T-helper 17 cell (primary cell): Measurements from ENCODE around the gene TMEM198. TPM values are rescaled to one million over a fixed set of nuclear protein-coding genes. Genes with fewer than 3 reads are reported as not detected.

Experiments used
- ATAC-seq: fragments of 150-1000 bp; cut with Tn5 transposase; 2 replicates; pipeline ENCODE4 v1.10.0; 2021; ENCODE audit warnings: mild to moderate bottlenecking, moderate library complexity
- DNase-seq, 3 donors: peaks; one replicate each; pipeline versions ENCODE4 v3.0.0 to v3.0.0-alpha.2; 2020 to 2021
- H3K9me3 ChIP-seq: one replicate; pipeline ENCODE4 v1.7.0; 2013; ENCODE audit warnings: low read length, mild to moderate bottlenecking; ENCODE audit not compliant: control insufficient read depth, poor library complexity, severe bottlenecking
- H3K27ac Mint-ChIP-seq: one replicate; pipeline ENCODE4 v1.8.0; 2022; ENCODE audit warnings: mild to moderate bottlenecking, moderate library complexity, mixed read lengths
- H3K27me3 Mint-ChIP-seq: one replicate; pipeline ENCODE4 v1.8.0; 2022; ENCODE audit warnings: mixed read lengths
- H3K36me3 Mint-ChIP-seq: one replicate; pipeline ENCODE4 v1.8.0; 2022; ENCODE audit warnings: low read depth, mixed read lengths
- H3K4me1 Mint-ChIP-seq: one replicate; pipeline ENCODE4 v1.8.0; 2022; ENCODE audit warnings: mild to moderate bottlenecking, mixed read lengths
- H3K4me3 Mint-ChIP-seq: one replicate; pipeline ENCODE4 v1.8.0; 2022; ENCODE audit warnings: mild to moderate bottlenecking, moderate library complexity, mixed read lengths
- total RNA-seq, 4 donors: library from RNA in 2 of 4; stranded (reverse) in 2 of 4; gene quantifications; one replicate each; pipeline ENCODE4 v1.2.3 and lab custom pipeline; 2022 to 2026

TMEM198 gene
- total RNA-seq, 2 donors from 2014 or later, result 0.42 to 0.77 TPM

DNA sequence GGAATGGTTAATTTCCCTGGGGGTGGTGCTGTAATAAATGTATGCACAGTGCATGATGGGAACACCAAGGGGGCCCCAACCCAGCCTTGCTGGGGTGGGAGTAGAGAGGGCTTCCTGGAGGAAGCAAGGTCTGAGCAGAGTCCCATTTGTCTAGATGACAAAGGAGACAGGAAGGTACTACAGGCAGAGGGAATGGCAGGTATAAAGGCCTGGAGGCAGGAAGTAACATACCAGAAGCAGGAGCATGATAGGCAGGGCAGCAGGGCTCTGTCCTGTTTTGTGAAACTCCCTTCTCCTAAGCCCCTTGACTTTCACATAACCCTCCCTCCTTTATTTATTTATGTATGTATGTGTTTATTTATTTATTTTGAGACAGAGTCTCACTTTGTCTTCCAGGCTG is 41.2 kb upstream of the TMEM198 start:
- H3K9me3 ChIP-seq, result no peaks in the 10 kb centered on the region
- H3K4me3 Mint-ChIP-seq, result no peak overlapping the region
- H3K36me3 Mint-ChIP-seq, result peaks cover 26% of the 10 kb centered on the region
- peaks cover 10% of the 10 kb centered on the region for H3K27me3 Mint-ChIP-seq
- no peak for ATAC-seq
- no peak for DNase-seq
- peaks cover 32% of the 10 kb centered on the region for H3K4me1 Mint-ChIP-seq
- no peak overlapping the region for H3K27ac Mint-ChIP-seq

DNA sequence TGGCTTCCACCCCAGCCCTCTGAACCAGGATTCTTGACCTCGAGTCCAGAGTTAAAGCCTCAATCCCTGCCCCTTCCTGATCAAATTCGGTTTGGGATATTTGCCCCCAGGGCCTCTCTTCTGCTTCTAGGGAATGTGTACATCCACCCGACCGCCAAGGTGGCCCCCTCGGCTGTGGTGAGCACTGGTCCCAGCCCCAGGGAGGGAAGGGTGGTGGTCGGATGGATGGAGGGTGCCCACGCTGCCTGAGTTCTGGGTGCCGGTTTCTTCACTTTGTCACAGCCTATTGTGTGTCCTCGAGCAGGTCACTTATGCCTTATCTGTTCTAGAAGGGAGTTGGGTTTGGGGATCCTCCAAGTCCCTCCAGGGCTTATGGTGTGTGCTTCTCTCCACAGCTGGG is 38.2 kb upstream of the TMEM198 start:
- H3K27me3 Mint-ChIP-seq, result peaks cover 22% of the 10 kb centered on the region
- no peaks in the 10 kb centered on the region for H3K9me3 ChIP-seq
- H3K36me3 Mint-ChIP-seq, result peaks cover 22% of the 10 kb centered on the region
- no peak for ATAC-seq
- no peak overlapping the region for H3K27ac Mint-ChIP-seq
- peaks cover 21% of the 10 kb centered on the region for H3K4me1 Mint-ChIP-seq
- DNase-seq, result no peak
- H3K4me3 Mint-ChIP-seq, result no peak overlapping the region

DNA sequence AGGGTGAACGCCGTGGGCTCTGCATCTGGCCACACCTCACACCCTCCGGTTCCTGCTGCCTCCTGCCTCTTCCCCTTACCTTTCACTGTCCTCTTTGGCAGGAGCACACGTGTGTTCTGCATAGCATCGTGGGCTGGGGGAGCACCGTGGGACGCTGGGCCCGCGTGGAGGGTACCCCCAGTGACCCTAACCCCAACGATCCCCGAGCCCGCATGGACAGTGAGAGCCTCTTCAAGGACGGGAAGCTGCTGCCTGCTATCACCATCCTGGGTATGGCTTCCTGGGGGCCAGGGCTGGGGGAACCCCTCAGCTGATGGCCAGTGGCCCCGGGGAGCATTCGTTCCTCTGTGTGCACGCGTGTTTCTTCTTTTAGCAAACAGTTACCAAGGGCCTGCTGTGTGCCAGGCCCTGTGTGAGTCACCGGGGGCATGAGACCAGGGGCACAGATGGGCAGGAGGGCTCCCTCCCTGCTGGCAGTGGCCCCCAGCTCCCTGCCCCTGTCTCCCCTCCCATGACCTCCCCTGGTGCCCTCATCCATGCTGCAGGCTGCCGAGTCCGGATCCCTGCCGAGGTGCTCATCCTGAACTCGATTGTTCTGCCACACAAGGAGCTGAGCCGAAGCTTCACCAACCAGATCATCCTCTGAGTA is 37.6 kb upstream of the TMEM198 start:
- peaks cover 22% of the 10 kb centered on the region for H3K36me3 Mint-ChIP-seq
- H3K4me3 Mint-ChIP-seq, result no peak overlapping the region

DNA sequence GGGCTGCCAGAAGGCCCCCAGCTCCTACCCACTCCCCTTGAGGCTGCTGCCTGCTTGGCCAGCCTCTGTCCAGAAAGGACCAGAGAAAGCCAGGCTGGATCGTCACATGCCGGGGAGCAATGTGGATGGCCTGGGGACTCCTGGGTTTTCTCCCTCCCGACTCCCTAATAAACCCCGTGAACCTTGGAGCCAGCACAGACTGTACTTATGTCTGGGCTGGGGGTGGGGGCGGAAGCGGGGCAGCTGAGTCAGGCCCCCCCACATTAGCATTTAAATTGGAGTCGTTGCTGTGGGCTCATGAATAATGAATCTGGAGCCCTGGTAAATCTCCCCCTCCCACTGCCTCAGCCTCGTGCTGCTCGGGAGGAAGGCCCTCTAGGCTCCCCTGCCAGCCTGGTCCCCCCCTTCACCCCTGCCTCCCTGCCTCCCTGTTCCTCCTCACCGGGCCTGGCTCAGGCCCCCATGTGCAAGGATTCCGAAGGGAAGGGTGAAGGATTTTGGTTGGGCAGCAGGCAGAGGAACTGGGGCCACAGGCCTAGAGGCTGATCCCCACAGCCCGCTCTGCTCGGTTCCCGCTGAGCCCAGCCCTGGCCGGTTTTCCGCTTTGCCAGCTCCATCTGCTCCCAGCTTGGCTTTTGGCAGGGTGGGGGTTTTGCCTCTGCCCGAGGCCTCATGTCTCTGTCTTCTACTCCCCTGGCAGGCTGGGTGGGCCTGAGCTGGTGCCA is 36.9 kb upstream of the TMEM198 start:
- no peaks in the 10 kb centered on the region for H3K9me3 ChIP-seq
- peaks cover 34% of the 10 kb centered on the region for H3K27me3 Mint-ChIP-seq
- ATAC-seq (no peak), DNase-seq (no peak)
- no peak overlapping the region for H3K27ac Mint-ChIP-seq
- H3K4me3 Mint-ChIP-seq, result no peak overlapping the region
- peaks cover 21% of the 10 kb centered on the region for H3K4me1 Mint-ChIP-seq
- H3K36me3 Mint-ChIP-seq, result peaks cover 22% of the 10 kb centered on the region

More for the DNA sequence above, 37.6 kb upstream of the TMEM198 start:
- no peak for DNase-seq
- H3K9me3 ChIP-seq, result no peaks in the 10 kb centered on the region
- no peak overlapping the region for H3K27ac Mint-ChIP-seq
- peaks cover 29% of the 10 kb centered on the region for H3K27me3 Mint-ChIP-seq
- H3K4me1 Mint-ChIP-seq, result peaks cover 21% of the 10 kb centered on the region
- ATAC-seq, result no peak

DNA sequence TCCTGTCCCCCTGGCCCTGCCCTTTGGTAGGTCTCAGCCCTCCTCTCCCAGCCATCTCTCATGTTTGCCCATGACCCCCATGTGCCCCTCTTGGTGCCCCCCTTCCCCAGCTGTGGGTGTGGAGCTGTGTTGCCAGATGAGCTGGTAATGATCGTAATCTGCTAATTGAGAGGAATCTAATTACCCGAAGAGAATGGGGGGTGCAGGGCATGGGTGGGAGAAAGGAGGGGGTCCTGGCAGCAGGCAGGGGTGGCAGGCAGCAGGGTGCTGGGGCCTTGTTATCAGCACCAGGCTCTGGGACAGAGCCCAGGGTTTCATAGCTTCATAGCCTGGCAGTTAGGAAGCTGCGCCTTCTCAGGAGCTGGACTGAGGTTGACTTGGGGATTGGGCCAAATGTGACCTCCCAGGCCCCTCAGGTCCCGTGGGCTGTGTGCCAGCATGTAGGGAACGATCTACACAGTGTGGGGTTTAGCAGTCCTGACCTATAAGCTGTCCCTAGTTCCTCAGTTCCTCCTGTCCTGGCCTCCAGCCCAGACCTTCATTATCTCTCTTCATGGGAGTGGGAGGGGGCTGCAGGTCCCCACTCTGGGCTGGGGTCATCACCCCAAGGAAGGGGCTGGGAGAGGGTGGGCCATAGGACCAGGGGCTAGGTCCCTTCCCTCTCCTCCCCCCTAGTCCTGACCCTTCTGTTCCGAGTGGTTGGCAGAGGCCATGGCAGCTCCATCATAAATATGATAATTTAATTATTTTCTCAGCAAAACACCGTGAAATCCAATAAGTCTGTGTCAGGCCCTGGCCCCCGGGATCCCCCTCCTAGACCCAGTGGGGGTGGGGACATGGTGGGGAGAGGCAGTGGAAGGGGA is 36.0 kb upstream of the TMEM198 start:
- no peaks in the 10 kb centered on the region for H3K9me3 ChIP-seq
- Mint-ChIP-seq H3K27ac (no peak overlapping the region), H3K4me1 (peaks cover 24% of the 10 kb centered on the region), H3K4me3 (no peak overlapping the region), H3K36me3 (peaks cover 22% of the 10 kb centered on the region), H3K27me3 (peaks cover 40% of the 10 kb centered on the region)
- ATAC-seq (no peak), DNase-seq (no peak)

DNA sequence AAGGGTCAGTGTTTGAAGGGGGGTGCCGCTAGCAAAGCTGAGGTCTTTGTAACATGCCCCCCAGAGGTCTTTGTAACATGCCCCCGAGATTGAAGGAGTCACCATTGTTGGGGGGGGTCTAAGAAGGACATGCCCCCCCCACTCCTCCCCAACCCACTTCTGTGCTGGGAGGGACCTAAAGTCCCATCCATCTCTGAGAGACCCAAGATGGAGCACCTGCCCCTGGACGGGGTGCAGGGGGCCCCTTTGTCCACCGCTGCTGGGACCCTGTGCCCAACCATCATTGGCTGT is 35.4 kb upstream of the TMEM198 start:
- H3K4me3 Mint-ChIP-seq, result no peak overlapping the region
- H3K36me3 Mint-ChIP-seq, result peaks cover 23% of the 10 kb centered on the region
- peaks cover 45% of the 10 kb centered on the region for H3K27me3 Mint-ChIP-seq
- H3K4me1 Mint-ChIP-seq, result peaks cover 25% of the 10 kb centered on the region
- ATAC-seq (no peak), DNase-seq (no peak)
- no peaks in the 10 kb centered on the region for H3K9me3 ChIP-seq
- H3K27ac Mint-ChIP-seq, result no peak overlapping the region

DNA sequence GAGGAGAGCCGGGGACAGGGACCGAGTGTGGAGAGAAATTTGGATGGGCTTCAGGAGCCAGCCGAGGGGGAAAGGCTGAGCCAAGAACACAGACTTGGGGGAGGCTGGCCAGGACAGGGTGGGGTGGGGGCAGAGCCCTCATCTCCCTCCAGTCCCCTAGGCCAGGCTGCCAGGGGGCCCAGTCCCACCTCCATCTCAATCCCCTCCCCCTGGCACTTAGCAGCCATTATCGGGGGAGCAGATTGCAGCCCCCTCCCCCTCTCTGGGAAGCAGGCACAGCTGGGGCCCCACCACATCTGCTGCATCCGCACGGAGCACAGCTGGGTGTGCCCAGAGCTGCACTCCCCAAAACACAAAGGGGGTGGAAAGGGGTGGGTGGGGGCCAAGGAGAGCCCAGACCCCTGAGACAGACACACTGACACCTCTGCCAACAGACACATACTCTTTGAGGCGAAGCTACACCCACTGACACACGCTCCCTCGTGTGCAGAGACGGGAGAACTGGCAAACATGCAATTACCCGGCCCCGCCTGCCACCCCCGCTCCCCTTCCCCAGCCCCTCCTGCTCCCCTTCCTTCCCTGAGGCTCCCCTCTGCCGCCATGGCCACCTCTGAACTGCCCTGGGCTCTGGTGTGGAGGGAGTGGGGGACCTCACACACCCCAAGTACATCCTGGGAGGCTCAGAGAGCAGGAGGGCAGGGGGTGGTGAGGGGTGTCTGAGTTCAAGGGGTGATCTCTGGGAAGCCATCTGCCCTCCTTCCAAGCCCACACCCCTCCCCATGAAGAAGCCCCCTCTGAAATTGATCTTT is 34.7 kb upstream of the TMEM198 start:
- Mint-ChIP-seq H3K36me3 (peaks cover 24% of the 10 kb centered on the region), H3K4me1 (peaks cover 30% of the 10 kb centered on the region), H3K27ac (no peak overlapping the region), H3K27me3 (peaks cover 53% of the 10 kb centered on the region), H3K4me3 (peak overlapping the region; percentile 77)
- no peaks in the 10 kb centered on the region for H3K9me3 ChIP-seq
- DNase-seq (no peak), ATAC-seq (peak; percentile 29)

DNA sequence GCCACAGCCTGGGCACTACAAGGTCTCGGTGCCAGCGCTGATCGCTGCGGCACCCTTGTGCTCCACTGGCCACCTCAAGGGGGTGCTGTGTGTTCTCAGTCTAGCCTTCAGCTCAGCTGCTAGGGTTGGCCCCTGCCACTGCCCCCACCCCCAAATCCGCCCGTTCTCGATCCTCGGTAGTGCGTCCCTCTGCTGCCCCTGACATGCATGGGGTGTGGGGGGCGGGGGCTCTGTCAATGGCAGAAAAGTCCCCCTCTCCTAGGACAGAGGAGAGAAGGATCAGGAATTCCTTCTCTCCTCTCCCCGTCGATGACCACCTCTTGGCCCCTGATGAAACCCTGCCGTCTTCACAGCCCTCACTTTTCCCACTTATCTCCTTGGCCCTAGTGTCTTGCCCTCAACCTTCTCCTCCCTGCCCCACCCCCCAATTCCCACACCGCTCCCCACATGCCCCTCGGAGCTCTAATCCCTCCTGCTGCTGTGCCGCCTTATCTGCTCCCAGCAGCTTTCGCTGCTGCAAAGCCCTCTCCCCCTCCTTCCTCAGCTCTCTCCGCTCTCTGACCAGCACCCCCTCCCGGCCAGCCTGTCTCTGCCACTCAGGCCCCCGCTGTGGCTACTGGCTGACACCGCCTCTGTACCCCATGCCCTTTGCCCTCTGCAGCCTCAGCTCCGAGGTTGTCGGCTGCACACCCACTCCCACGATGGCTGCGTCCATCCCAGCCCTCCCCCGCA is 33.9 kb upstream of the TMEM198 start:
- no peaks in the 10 kb centered on the region for H3K9me3 ChIP-seq
- Mint-ChIP-seq H3K27me3 (peaks cover 59% of the 10 kb centered on the region), H3K4me3 (peak overlapping the region; percentile 77), H3K4me1 (peaks cover 28% of the 10 kb centered on the region), H3K27ac (no peak overlapping the region), H3K36me3 (peaks cover 19% of the 10 kb centered on the region)
- DNase-seq (peak; percentile 24 to 40 (median 29)), ATAC-seq (peak; percentile 86)

DNA sequence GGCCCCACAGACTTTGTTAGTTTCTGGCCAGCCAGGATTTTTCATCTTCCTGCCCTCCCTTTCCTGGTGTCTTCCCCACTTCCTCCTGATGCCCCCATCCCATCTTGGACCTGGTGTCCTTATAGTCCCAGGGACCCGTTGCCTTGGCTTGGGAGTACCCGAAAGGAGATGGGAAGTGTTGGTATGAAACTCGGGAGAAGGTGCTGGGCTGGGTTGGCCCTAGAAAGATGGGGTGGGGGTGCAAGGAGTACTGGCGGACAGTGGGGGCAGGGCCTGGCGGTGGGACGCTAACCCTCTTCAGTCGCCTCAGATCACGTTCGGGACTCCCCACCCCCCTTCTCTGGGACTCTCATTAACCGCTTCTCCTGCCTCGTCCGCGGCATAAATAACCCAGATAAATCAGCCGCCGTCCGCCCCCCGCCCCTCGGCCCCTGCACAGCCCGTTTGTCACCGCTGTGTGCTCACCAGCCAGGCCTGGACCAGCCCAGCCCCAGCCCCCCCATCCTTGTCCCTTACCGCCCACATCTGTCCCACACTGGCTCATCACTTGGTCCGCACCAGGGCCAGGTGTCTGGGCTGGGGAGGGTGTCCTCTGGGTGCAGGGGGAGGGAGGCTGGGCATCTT is 33.2 kb upstream of the TMEM198 start:
- Mint-ChIP-seq H3K27me3 (peaks cover 65% of the 10 kb centered on the region), H3K36me3 (peaks cover 16% of the 10 kb centered on the region), H3K4me1 (peaks cover 28% of the 10 kb centered on the region), H3K27ac (no peak overlapping the region), H3K4me3 (peak overlapping the region; percentile 77)
- ATAC-seq (no peak), DNase-seq (no peak)
- H3K9me3 ChIP-seq, result no peaks in the 10 kb centered on the region

DNA sequence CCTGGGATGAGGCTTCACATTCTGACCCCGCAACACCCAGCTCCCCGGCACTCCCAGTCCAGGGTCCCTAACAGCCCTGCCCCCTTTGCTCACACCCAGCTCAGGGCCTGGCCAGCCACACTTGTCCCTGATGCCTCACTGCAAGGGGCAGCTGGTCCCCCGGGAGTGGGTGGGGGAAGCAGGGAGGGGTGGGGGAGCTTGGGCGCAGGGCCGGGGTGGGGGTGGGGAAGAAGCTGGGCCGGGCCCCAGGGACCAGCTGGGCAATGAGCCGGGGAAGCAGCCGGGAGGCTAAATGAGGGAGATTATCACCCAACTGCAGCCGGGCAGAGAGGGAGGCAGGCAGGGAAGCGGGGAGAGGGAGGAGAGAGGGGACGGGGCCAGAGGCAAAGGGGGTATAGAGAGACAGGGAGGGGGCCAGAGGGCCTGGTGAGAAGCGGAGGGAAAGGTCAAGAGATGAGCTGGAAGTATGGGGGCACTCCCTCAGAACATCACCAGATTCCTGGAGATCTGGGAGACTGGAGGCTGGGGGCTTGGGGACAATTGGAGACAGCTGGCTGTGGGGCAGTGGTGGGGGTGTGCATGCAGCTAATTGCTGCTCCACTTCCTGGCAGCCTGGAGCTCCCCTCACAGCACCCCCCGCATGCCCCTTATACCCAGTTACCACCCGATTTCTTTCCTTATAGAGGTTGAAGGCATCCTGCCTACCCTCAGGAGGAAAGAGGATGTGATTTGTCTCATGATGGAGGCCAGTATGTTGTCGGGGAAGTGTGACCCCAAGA is 32.1 kb upstream of the TMEM198 start:
- Mint-ChIP-seq H3K27ac (no peak overlapping the region), H3K4me1 (peaks cover 28% of the 10 kb centered on the region)

DNA sequence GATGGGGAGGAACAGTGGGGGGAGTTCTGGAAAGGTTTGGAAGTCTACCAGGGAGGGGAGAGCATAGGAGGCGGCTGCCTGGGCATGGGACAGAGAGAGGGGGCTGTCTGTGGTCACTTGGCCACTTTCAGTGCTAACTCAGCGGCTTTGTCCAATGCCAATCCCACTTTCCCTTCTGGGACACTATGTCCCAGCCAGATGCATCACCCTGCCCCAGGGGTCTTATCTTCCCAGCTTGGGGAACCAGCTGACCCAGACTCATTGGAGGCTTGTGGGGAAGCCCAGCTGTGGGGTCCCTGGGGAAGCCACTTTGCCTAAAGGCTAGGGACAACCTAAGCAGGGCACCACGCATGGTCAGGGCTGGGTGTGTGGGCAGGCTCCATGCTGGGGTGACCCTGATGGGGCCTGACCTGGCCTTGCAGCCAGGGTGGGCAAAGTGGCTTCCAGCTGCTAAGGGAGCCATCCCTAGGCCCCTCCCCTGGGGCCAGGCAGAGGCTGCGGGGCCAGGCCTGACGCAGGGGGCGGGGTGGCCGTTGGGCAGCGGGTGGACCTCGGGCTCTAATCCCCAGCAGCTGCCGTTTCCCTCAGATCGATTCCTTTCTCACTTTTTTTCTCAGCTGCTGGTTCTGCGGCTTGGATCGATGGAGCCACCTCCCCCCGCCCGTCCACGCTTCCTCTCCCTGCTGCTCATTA is 31.2 kb upstream of the TMEM198 start:
- no peak for DNase-seq
- no peak for ATAC-seq
- H3K4me3 Mint-ChIP-seq, result no peak overlapping the region
- H3K27ac Mint-ChIP-seq, result no peak overlapping the region
- peaks cover 82% of the 10 kb centered on the region for H3K27me3 Mint-ChIP-seq
- peaks cover 20% of the 10 kb centered on the region for H3K36me3 Mint-ChIP-seq
- H3K4me1 Mint-ChIP-seq, result peaks cover 27% of the 10 kb centered on the region
- no peaks in the 10 kb centered on the region for H3K9me3 ChIP-seq

More for the DNA sequence above, 32.1 kb upstream of the TMEM198 start:
- Mint-ChIP-seq H3K27me3 (peaks cover 76% of the 10 kb centered on the region), H3K36me3 (peaks cover 17% of the 10 kb centered on the region), H3K4me3 (no peak overlapping the region)
- no peak for DNase-seq
- ATAC-seq, result no peak
- H3K9me3 ChIP-seq, result no peaks in the 10 kb centered on the region
